WERI-Rb-1 (cell line): ENCODE results near the gene SETDB1.

ENCODE experiments used
- DNase-seq: peaks from one replicate; pipeline ENCODE4 v3.0.0-alpha.2; 2020
- H3K27ac ChIP-seq: fragments of 250-450 bp; sonication (Bioruptor Pico); 2 replicates; pipeline ENCODE4 v1.5.1; 2020; ENCODE audit warnings: mild to moderate bottlenecking, moderate library complexity
- H3K27me3 ChIP-seq: fragments of 250-450 bp; sonication (Bioruptor Pico); 2 replicates; pipeline ENCODE4 v1.5.1; 2021; ENCODE audit warnings: mild to moderate bottlenecking, low read depth, moderate library complexity; ENCODE audit not compliant: insufficient read depth, severe bottlenecking
- H3K36me3 ChIP-seq: fragments of 250-450 bp; sonication (Bioruptor Pico); 2 replicates; pipeline ENCODE4 v1.5.1; 2020; ENCODE audit warnings: mild to moderate bottlenecking, moderate library complexity
- H3K4me3 ChIP-seq: 2 replicates; pipeline ENCODE4 v1.5.1; 2011; ENCODE audit warnings: low read depth, mild to moderate bottlenecking, control low read depth, low read length
- H3K9me3 ChIP-seq: fragments of 250-450 bp; sonication (Bioruptor Pico); 2 replicates; pipeline ENCODE4 v1.5.1; 2021; ENCODE audit warnings: mild to moderate bottlenecking, moderate library complexity; ENCODE audit not compliant: severe bottlenecking
- TF ChIP-seq, protein P1 (sequence below): IDR thresholded peaks from 2 replicates; pipeline ENCODE4 v1.5.1; 2011; ENCODE audit warnings: low read depth, mild to moderate bottlenecking, control low read depth, inconsistent platforms, low read length

The SETDB1 gene

DNA sequence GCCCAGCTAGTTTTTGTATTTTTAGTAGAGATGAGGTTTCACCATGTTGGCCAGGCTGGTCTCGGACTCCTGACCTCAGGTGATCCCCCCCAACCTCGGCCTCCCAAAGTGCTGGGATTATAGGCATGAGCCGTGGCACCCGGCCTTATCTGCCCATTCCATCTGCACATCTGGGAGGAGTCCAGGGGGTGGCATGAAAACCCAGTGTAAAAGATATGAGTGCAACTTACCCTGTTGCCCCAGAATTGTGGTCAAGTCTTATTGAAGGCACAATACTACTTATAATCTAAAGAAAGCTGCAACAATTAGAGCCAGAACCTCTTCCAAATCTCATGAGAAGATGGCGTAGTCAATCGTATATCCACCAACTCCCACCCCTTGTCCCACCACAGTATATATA, 20.9 kb upstream of the SETDB1 start:
- Histone ChIP-seq H3K9me3 (no peaks in the 10 kb centered on the region), H3K36me3 (no peaks in the 10 kb centered on the region), H3K4me3 (no peak overlapping the region), H3K27me3 (no peaks in the 10 kb centered on the region), H3K27ac (no peak overlapping the region)
- TF ChIP-seq, protein P1, sequence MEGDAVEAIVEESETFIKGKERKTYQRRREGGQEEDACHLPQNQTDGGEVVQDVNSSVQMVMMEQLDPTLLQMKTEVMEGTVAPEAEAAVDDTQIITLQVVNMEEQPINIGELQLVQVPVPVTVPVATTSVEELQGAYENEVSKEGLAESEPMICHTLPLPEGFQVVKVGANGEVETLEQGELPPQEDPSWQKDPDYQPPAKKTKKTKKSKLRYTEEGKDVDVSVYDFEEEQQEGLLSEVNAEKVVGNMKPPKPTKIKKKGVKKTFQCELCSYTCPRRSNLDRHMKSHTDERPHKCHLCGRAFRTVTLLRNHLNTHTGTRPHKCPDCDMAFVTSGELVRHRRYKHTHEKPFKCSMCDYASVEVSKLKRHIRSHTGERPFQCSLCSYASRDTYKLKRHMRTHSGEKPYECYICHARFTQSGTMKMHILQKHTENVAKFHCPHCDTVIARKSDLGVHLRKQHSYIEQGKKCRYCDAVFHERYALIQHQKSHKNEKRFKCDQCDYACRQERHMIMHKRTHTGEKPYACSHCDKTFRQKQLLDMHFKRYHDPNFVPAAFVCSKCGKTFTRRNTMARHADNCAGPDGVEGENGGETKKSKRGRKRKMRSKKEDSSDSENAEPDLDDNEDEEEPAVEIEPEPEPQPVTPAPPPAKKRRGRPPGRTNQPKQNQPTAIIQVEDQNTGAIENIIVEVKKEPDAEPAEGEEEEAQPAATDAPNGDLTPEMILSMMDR: no peak
- no peak for DNase-seq

DNA sequence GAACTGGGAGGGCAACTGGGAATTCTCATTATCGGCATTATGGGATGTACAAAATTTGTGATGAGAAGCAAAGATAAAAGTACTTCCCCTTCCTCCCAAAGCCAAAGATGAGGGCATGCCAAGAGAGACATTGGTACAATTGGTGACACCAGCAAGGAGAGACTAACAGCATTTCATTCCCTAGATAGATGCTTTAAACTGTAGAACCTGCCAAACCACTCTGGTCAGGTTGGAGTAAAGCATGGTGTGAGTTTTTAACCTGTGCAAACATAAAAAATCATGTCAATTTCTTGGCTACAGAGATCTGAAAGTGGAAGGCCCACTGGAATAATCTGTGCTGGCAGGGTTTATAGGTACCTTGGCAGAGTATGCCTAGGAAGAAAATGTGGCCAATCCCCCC, 19.8 kb upstream of the SETDB1 start:
- DNase-seq: no peak
- Histone ChIP-seq H3K36me3 (no peaks in the 10 kb centered on the region), H3K4me3 (no peak overlapping the region), H3K27me3 (no peaks in the 10 kb centered on the region), H3K27ac (no peak overlapping the region), H3K9me3 (no peaks in the 10 kb centered on the region)
- TF ChIP-seq, protein P1: no peak

DNA sequence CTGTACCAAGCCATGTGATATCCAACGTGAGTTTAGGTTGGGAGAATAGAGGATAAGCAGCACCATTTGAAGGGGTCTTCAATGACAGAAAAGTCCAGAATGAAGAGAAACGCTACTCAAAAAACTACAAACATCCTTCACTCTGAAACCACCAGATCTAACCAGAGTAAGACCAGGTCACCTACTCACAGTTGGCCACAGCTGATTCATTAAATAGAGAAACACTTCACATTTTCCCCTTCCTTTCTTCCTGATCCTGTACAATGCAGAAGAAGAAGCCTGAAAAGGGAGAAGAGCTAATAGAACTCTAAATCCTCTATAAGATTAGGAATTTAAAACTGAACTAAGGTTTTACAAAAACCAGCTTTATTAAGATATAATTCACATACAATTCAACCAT, 19.4 kb upstream of the SETDB1 start:
- H3K4me3 ChIP-seq: no peak overlapping the region
- H3K36me3 ChIP-seq: no peaks in the 10 kb centered on the region
- TF ChIP-seq, protein P1: no peak
- no peaks in the 10 kb centered on the region for H3K9me3 ChIP-seq
- no peak for DNase-seq
- H3K27ac ChIP-seq: no peak overlapping the region
- no peaks in the 10 kb centered on the region for H3K27me3 ChIP-seq

DNA sequence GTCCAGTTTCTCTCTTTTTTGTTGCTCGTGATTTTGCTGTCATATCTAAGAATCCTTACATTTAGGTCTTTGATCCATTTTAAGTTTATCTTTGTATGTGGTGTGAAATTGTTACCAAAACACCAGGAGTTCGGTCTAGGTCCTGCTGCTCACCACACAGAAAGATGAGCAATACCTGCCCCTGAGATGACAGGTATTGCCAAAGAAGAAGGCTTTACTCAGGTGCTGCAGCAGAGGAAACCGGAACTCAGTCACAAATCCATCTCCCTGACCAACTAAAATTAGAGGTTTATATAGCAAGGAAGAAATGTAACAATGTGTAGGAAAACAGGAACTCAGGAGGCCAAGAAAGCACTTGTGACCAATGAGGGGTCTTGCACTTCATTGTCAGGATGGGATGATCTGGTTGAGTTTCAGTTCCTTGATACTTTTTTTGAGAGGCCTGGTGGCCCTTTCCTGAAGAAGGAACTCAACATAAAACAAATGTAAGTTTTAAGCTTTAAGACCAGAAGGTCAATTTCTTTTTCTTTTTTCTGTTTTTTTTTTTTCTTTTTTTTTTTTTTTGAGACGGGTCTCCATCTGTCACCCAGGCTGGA, 16.5 kb upstream of the SETDB1 start:
- no peaks in the 10 kb centered on the region for H3K9me3 ChIP-seq
- no peak overlapping the region for H3K4me3 ChIP-seq
- H3K36me3 ChIP-seq: no peaks in the 10 kb centered on the region
- H3K27me3 ChIP-seq: no peaks in the 10 kb centered on the region
- TF ChIP-seq, protein P1: no peak
- no peak overlapping the region for H3K27ac ChIP-seq
- DNase-seq: no peak

DNA sequence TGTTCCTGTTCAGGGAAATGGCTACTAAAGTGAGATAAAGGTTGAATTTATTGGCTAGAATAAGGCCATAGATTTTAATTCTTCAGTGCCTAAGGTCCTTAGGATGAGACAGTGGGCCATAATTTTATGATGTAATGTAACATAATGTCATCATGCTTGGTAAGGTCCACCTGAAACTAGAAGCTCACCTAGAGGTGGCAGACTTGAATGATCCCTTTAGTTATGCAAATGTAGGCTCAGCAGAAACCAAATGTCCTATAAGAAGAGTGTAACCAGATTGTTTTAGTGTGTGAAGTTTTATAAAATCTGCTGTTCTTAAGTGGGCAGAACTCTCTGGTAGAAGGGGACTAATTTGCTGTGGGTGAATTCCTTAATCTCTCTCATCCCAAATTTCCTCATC, 13.5 kb upstream of the SETDB1 start:
- no peaks in the 10 kb centered on the region for H3K36me3 ChIP-seq
- H3K4me3 ChIP-seq: no peak overlapping the region
- DNase-seq: no peak
- no peaks in the 10 kb centered on the region for H3K27me3 ChIP-seq
- TF ChIP-seq, protein P1: no peak
- H3K9me3 ChIP-seq: peaks cover 2% of the 10 kb centered on the region
- H3K27ac ChIP-seq: no peak overlapping the region

GRCh38 chr1:150917387-150917786, 8.8 kb upstream of the SETDB1 start:
- TF ChIP-seq, protein P1: no peak
- DNase-seq: no peak
- H3K36me3 ChIP-seq: no peaks in the 10 kb centered on the region
- peaks cover 2% of the 10 kb centered on the region for H3K9me3 ChIP-seq
- no peaks in the 10 kb centered on the region for H3K27me3 ChIP-seq
- no peak overlapping the region for H3K27ac ChIP-seq
- H3K4me3 ChIP-seq: no peak overlapping the region
